Kidney (tissue), 14 donors: ENCODE measurements around the gene TIMM21. TPM values are rescaled to one million over a fixed set of nuclear protein-coding genes. Genes with fewer than 3 reads are reported as not detected.

Source experiments
- DNase-seq, 5 donors: peaks; one replicate each; pipeline ENCODE4 v3.0.0-alpha.2; 2013 to 2020
- FAIRE-seq: peaks from 2 replicates; lab custom pipeline; 2012; peaks lifted over from hg19 to GRCh38; lab: Jason Lieb, UNC
- H3K27ac ChIP-seq, 2 donors: one replicate each; pipeline ENCODE4 v1.7.0; 2013; ENCODE audit warnings: low read depth in 2 of 2, low read length in 2 of 2, inconsistent platforms in 1 of 2
- H3K27me3 ChIP-seq: one replicate; pipeline ENCODE4 v1.7.1; 2013; ENCODE audit warnings: low read length, inconsistent platforms; ENCODE audit not compliant: control insufficient read depth, insufficient read depth
- H3K36me3 ChIP-seq, 3 donors: one replicate each; pipeline versions ENCODE4 v1.7.0 to v1.7.1; 2013; ENCODE audit warnings: low read length in 3 of 3, control low read depth in 1 of 3, inconsistent platforms in 1 of 3; ENCODE audit not compliant: insufficient read depth in 3 of 3, control insufficient read depth in 2 of 3
- H3K4me1 ChIP-seq, 3 donors: one replicate each; pipeline versions ENCODE4 v1.7.0 to v1.7.1; 2013; ENCODE audit warnings: low read length in 3 of 3, inconsistent platforms in 1 of 3, low read depth in 1 of 3; ENCODE audit not compliant: control insufficient read depth in 2 of 3, insufficient read depth in 2 of 3
- H3K4me3 ChIP-seq, 3 donors: one replicate each; pipeline versions ENCODE4 v1.7.0 to v1.8.1; 2013; ENCODE audit warnings: low read length in 3 of 3, control low read depth in 1 of 3, inconsistent platforms in 1 of 3
- H3K9ac ChIP-seq, 3 donors: one replicate each; pipeline versions ENCODE4 v1.7.0 to v1.7.1; 2013; ENCODE audit warnings: low read length in 3 of 3, control low read depth in 1 of 3, inconsistent platforms in 1 of 3
- H3K9me3 ChIP-seq, 3 donors: one replicate each; pipeline versions ENCODE4 v1.7.0 to v1.7.1; 2013; ENCODE audit warnings: low read length in 3 of 3, control low read depth in 1 of 3, inconsistent platforms in 1 of 3; ENCODE audit not compliant: control insufficient read depth in 2 of 3, insufficient read depth in 1 of 3
- CTCF ChIP-seq: IDR thresholded peaks from 3 replicates; pipeline ENCODE4 v1.5.1; 2012; ENCODE audit warnings: mild to moderate bottlenecking, moderate library complexity, borderline replicate concordance; ENCODE audit not compliant: insufficient read depth; ENCODE audit errors: extremely low read depth
- intact Hi-C: fragments of 100-400 bp; cut with DNase I; formaldehyde crosslinking; loops from one replicate; pipeline ENCODE4 v1.11.1; 2022
- polyA plus RNA-seq: library from polyadenylated mRNA; stranded (reverse); fragments of 350-450 nt; fragmentation: Illumina TruSeq; extraction: RNeasy Lipid Tissue Mini Kit (QIAGEN cat#74804); gene quantifications from one replicate; pipeline ENCODE4 v1.2.3, GENCODE V29; 2014; ENCODE audit warnings: low read depth, low replicate concordance; ENCODE audit not compliant: insufficient read depth
- total RNA-seq: library from RNA; stranded (reverse); fragmentation: NEBNext Ultra II Directional; extraction: Animal tissue kit (Norgen Biotek cat#: 25700); gene quantifications from one replicate; pipeline ENCODE4 v1.2.1, GENCODE V29; 2021
- donor health status: control.
- donor health status: control.
- donor health status: control.
- donor health status: control.
- donor health status: control.
- donor health status: DM: yes; HTN: yes; CAD: no.
- donor health status: Normal renal cell carcinoma (clear cell type).

The TIMM21 gene
- total and polyA plus RNA-seq, 2 donors from 2014 or later, result 28.5 to 77.4 TPM

- no peak for FAIRE-seq
Measured at GRCh38 chr18:74172697-74173433, 24.5 kb downstream of the TIMM21 start.

DNA sequence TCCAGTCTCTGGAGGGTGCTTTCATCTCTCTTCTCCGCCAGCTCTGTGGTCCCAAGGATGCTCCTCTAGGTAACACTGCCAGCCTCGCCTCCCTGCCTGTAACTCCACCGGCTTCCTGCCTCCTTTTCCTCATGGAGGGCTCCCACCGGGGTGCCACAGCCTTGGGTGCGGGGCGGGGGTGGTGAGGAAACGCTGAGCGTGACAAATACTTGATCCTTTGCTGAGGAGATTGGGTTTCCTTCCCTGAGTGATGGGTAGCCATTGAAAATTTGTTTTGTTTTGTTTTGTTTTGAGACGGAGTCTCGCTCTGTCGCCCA is 25.1 kb downstream of the TIMM21 start:
- no peaks in the 10 kb centered on the region for H3K4me1 ChIP-seq
- no peak for TF ChIP-seq CTCF
- no peaks in the 10 kb centered on the region for H3K27me3 ChIP-seq
- no peaks in the 10 kb centered on the region for H3K9me3 ChIP-seq
- no peak overlapping the region for H3K27ac ChIP-seq
- H3K9ac ChIP-seq, result no peak overlapping the region
- no peaks in the 10 kb centered on the region for H3K36me3 ChIP-seq
- FAIRE-seq (no peak), DNase-seq (no peak)
- intact Hi-C loops, result no loop called here
- H3K4me3 ChIP-seq, result no peak overlapping the region

More at GRCh38 chr18:74172697-74173433, 24.5 kb downstream of the TIMM21 start:
- no peak for TF ChIP-seq CTCF
- H3K9me3 ChIP-seq, result no peaks in the 10 kb centered on the region
- H3K27me3 ChIP-seq, result no peaks in the 10 kb centered on the region
- intact Hi-C loops, result no loop called here
- no peaks in the 10 kb centered on the region for H3K36me3 ChIP-seq
- no peak for DNase-seq
- no peak overlapping the region for H3K9ac ChIP-seq
- no peaks in the 10 kb centered on the region for H3K4me1 ChIP-seq
- H3K4me3 ChIP-seq, result no peak overlapping the region
- H3K27ac ChIP-seq, result no peak overlapping the region

- TF ChIP-seq CTCF, result no peak
- intact Hi-C loops, result no loop called here
- Histone ChIP-seq H3K4me1 (no peaks in the 10 kb centered on the region), H3K4me3 (no peak overlapping the region), H3K36me3 (no peaks in the 10 kb centered on the region), H3K9ac (no peak overlapping the region), H3K27ac (no peak overlapping the region), H3K27me3 (no peaks in the 10 kb centered on the region), H3K9me3 (no peaks in the 10 kb centered on the region)
- DNase-seq (no peak), FAIRE-seq (no peak)
Measured at GRCh38 chr18:74175658-74176057, 27.3 kb downstream of the TIMM21 start.

- intact Hi-C loops, result no loop called here
- Histone ChIP-seq H3K36me3 (no peaks in the 10 kb centered on the region), H3K9ac (no peak overlapping the region), H3K9me3 (no peaks in the 10 kb centered on the region), H3K27ac (no peak overlapping the region), H3K4me3 (no peak overlapping the region), H3K27me3 (no peaks in the 10 kb centered on the region), H3K4me1 (no peaks in the 10 kb centered on the region)
- no peak for FAIRE-seq
- DNase-seq, result no peak
- no peak for TF ChIP-seq CTCF
Measured at GRCh38 chr18:74178884-74179283, 30.6 kb downstream of the TIMM21 start.
